A549 treated with CpdA at 1 μM for 4 hours (cell line): ENCODE results near the gene CAPZB. TPM values are rescaled to one million over a fixed set of nuclear protein-coding genes. Genes with fewer than 3 reads are reported as not detected.

ENCODE experiments used
- total RNA-seq: library from RNA; stranded (reverse); fragments of 200-300 nt; extraction: Qiagen RNA extraction; gene quantifications from 5 replicates; pipeline ENCODE4 v1.2.3, GENCODE V29; 2022; ENCODE audit warnings: low read depth

The CAPZB gene
- total RNA-seq: 227 to 236 TPM (median 230 TPM) in 5 replicates

GRCh38 chr1:19485362-19486187, at the start of gene CAPZB:
CAPZB (minus strand) TSS chr1:19485539; CDS start chr1:19485438, 101 bp downstream.

DNA sequence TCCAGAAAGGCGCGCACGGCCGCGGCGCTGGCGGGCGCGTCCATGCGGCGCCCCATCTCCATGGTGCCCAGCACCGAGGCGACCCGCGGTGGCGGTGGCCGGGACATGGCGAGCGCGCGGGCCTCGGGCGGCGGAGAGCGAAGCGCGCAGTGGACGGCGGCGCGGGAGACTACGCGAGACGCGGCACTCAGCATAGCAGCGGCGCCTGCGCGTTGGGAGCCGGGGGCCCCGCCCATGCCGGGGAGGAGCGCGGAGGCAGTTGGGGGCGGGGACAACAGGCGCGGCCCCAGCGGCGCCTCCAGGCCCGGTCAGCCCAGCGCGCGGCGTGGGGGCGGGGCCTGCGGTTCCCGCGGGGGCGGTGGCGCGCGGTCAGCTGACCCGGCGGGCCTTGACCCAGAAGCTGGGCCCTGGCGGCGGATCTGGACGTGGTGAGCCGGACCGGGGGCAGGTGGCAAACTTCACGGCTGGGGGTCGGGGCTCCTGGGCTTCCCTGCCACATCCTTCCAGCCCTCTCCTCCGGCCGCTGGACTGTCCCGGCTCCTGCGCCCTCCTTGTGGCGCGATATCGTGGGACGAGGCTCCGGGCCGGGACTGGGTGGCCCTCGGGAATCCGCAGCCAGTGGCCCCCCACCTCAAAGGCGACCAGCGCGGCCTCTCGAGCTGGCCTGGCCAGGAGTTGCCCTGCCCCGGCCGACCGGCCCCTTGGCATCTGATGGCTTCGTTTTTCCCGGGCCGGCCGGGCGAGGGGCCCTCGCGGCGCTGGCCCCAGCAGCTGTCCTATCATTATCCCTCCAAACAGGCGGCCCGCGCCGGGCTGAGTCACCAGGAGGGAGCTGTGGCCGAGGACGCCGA, 173.2 kb downstream of the CAPZB start, which contains the start of the genes AKR7A2 and SLC66A1:
TSS of gene AKR7A2 (minus strand) at position 214 of the 851 bp plus-strand sequence. CDS start at position 194, 20 bp downstream.
TSS of gene SLC66A1 (plus strand) at position 396 of the 851 bp plus-strand sequence. CDS start 5,352 bp downstream, outside the sequence.

Other genes starting within 250 kb of the CAPZB start
- gene EMC1, start 234.0 kb downstream of the CAPZB start, total RNA-seq: 27.3 to 38.6 TPM (median 35.9 TPM) in 5 replicates
- gene MRTO4, start 233.7 kb downstream of the CAPZB start, total RNA-seq: 70.0 to 77.5 TPM (median 71.7 TPM) in 5 replicates
- gene AKR7A3, start 196.8 kb downstream of the CAPZB start, total RNA-seq: 0.14 to 0.17 TPM (median 0.16 TPM) in 5 replicates
- gene AKR7A2, start 173.4 kb downstream of the CAPZB start, total RNA-seq: 35.2 to 53.9 TPM (median 49.8 TPM) in 5 replicates
- gene SLC66A1, start 173.2 kb downstream of the CAPZB start, total RNA-seq: 16.2 to 23.7 TPM (median 22.1 TPM) in 5 replicates
- 24.5 to 44.1 TPM (median 35.5 TPM) in 5 replicates for gene NBL1, start 158.8 kb upstream of the CAPZB start, total RNA-seq
- 0.10 to 0.15 TPM (median 0.14 TPM) in 3 of 5 replicates, not detected in the others for gene HTR6, start 179.3 kb upstream of the CAPZB start, total RNA-seq